Mesothelial cell of epicardium (in vitro differentiated cells): ENCODE data around the gene AURKB. TPM values are rescaled to one million over a fixed set of nuclear protein-coding genes. Genes with fewer than 3 reads are reported as not detected.
A peak's percentile ranks its signal among the peaks of the same experiment; 100 is the strongest.

Experiments used
- DNase-seq, 2 experiments: peaks; one replicate each; pipeline ENCODE4 v3.0.0; 2021; ENCODE audit warnings: low spot score in 2 of 2; ENCODE audit not compliant: unreplicated experiment in 2 of 2
- H3K27ac Mint-ChIP-seq: 2 replicates; pipeline ENCODE4 v1.8.0; 2021; ENCODE audit warnings: mixed read lengths
- H3K27me3 Mint-ChIP-seq: 2 replicates; pipeline ENCODE4 v1.8.0; 2021; ENCODE audit warnings: low read depth, mixed read lengths
- H3K36me3 Mint-ChIP-seq: 2 replicates; pipeline ENCODE4 v1.8.0; 2021; ENCODE audit warnings: mixed read lengths
- H3K4me1 Mint-ChIP-seq: 2 replicates; pipeline ENCODE4 v1.8.0; 2021; ENCODE audit warnings: mixed read lengths
- H3K4me3 Mint-ChIP-seq: 2 replicates; pipeline ENCODE4 v1.8.0; 2021; ENCODE audit warnings: mild to moderate bottlenecking, moderate library complexity, mixed read lengths
- H3K9me3 Mint-ChIP-seq: 2 replicates; pipeline ENCODE4 v1.8.0; 2021; ENCODE audit warnings: mixed read lengths
- total RNA-seq: library from RNA; stranded (reverse); gene quantifications from 3 replicates; pipeline ENCODE4 v1.2.1, GENCODE V29; 2021
- TF ChIP-seq, protein P1 (sequence below): fragments of 200-600 bp; sonication (generic); IDR thresholded peaks from one replicate; pipeline ENCODE4 v1.5.0; 2021; ENCODE audit warnings: antibody characterized with exemption; ENCODE audit not compliant: unreplicated experiment

AURKB gene
- total RNA-seq, 1 donor from 2014 or later: 37.3 TPM

DNA sequence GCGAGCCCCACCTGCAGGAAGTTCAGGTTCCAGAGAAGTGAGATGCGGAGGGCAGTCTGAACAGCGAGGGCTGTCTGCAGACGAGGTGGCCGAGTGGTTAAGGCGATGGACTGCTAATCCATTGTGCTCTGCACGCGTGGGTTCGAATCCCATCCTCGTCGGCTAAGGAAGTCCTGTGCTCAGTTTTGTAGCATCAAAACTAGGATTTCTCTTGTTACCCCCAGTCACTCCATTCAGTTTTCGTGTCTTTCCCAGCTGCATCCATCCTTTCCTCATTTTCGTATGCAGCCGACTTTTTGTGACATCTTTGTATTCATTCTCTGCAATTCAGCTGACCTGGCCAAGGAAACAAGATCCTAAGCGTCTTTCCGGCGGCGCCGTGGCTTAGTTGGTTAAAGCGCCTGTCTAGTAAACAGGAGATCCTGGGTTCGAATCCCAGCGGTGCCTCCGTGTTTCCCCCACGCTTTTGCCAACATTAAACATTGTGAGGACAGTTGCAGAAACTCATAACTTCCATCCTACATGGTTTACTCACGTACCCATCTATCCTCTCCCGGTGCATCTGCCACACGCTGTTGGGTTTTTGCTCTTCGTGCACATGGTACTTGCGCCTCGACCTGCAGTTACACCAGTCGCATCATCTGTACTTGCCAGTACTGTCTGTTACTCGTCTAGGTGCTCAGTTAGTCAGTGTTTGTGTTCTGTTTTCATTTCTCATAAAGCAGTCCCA, 23.4 kb downstream of the AURKB start:
- Mint-ChIP-seq H3K27me3 (peaks cover 2% of the 10 kb centered on the region), H3K4me1 (peaks cover 13% of the 10 kb centered on the region), H3K4me3 (no peak overlapping the region), H3K9me3 (no peaks in the 10 kb centered on the region), H3K27ac (no peak overlapping the region), H3K36me3 (no peaks in the 10 kb centered on the region)
- DNase-seq: peak; percentile 84 to 97
- TF ChIP-seq, protein P1, sequence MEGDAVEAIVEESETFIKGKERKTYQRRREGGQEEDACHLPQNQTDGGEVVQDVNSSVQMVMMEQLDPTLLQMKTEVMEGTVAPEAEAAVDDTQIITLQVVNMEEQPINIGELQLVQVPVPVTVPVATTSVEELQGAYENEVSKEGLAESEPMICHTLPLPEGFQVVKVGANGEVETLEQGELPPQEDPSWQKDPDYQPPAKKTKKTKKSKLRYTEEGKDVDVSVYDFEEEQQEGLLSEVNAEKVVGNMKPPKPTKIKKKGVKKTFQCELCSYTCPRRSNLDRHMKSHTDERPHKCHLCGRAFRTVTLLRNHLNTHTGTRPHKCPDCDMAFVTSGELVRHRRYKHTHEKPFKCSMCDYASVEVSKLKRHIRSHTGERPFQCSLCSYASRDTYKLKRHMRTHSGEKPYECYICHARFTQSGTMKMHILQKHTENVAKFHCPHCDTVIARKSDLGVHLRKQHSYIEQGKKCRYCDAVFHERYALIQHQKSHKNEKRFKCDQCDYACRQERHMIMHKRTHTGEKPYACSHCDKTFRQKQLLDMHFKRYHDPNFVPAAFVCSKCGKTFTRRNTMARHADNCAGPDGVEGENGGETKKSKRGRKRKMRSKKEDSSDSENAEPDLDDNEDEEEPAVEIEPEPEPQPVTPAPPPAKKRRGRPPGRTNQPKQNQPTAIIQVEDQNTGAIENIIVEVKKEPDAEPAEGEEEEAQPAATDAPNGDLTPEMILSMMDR: no peak

GRCh38 chr17:8186446-8186786, 24.0 kb downstream of the AURKB start:
- no peak overlapping the region for H3K27ac Mint-ChIP-seq

GRCh38 chr17:8185582-8186445, 24.6 kb downstream of the AURKB start:
- TF ChIP-seq, protein P1: no peak
- Mint-ChIP-seq H3K4me1 (peaks cover 11% of the 10 kb centered on the region), H3K9me3 (no peaks in the 10 kb centered on the region), H3K27me3 (peaks cover 3% of the 10 kb centered on the region), H3K27ac (no peak overlapping the region), H3K36me3 (no peaks in the 10 kb centered on the region), H3K4me3 (no peak overlapping the region)
- DNase-seq: peak; percentile 84 to 96

More at GRCh38 chr17:8186446-8186786, 24.0 kb downstream of the AURKB start:
- Mint-ChIP-seq H3K27me3 (peaks cover 3% of the 10 kb centered on the region), H3K4me3 (no peak overlapping the region), H3K36me3 (no peaks in the 10 kb centered on the region), H3K9me3 (no peaks in the 10 kb centered on the region), H3K4me1 (peaks cover 13% of the 10 kb centered on the region)
- TF ChIP-seq, protein P1: peak; percentile 18
- DNase-seq: no peak

GRCh38 chr17:8176998-8177731, 33.2 kb downstream of the AURKB start:
- Mint-ChIP-seq H3K36me3 (no peaks in the 10 kb centered on the region), H3K4me3 (peak overlapping the region; percentile 88), H3K27me3 (peaks cover 3% of the 10 kb centered on the region), H3K4me1 (peaks cover 34% of the 10 kb centered on the region), H3K9me3 (no peaks in the 10 kb centered on the region), H3K27ac (peak overlapping the region; percentile 85)
- no peak for DNase-seq
- TF ChIP-seq, protein P1: no peak

DNA sequence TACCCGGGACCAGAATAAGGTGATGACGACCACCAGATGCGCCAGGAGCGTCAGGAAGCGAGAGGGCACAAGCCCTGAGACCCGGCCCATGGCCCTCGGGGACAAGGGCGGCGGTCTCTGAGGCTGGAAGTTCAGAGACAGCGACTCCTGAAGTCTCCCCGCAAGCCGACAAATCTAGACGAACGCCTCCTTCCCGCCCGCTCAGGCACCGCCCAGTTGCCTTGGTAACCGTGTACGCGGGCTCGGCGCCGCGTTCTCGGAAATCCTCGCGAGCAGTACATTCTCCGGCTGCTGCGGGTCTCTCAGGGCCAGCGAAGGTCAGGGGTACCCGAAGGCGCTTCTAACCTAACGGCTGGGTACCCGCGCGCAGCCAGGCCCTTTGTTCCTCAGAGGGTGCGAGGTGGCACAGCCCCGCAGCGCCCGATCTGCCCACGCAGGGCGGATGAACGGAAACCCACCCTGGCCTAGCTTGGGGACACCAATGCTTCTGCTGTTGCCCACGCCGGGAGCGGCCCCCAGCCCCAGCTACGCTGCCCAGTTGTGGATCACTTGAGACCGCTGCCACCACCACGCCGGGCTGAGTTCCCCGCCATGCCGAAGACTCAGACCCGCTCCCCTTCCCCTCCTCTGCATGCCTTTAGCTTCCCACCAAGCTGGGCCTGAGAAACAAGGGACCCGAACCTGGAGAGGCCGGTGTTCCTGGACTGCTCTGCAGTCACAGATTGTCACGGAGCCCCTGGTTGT, 34.0 kb downstream of the AURKB start, which contains the start of gene TMEM107:
TSS of gene TMEM107 (minus strand) at position 184 of the 744 bp plus-strand sequence. CDS start at position 90, 94 bp downstream.
- peak within 1 kb of the TSS; percentile 88 for H3K4me3 Mint-ChIP-seq
- DNase-seq: peak; percentile 75 to 87
- peaks cover 34% of the 10 kb centered on the region for H3K4me1 Mint-ChIP-seq
- no peaks in the 10 kb centered on the region for H3K9me3 Mint-ChIP-seq
- H3K27me3 Mint-ChIP-seq: no peaks in the 10 kb centered on the region
- H3K36me3 Mint-ChIP-seq: no peaks in the 10 kb centered on the region
- H3K27ac Mint-ChIP-seq: peak within 1 kb of the TSS; percentile 89
- TF ChIP-seq, protein P1: no peak
